ENCODE data around the gene RPA1.
"Not testable (repeated sequence)": the region's sequence is repeated elsewhere in the genome, so short reads cannot be mapped to it uniquely, and the experiment has no call there.

The RPA1 gene

GRCh38 chr17:1875597-1875996 lies 45.8 kb downstream of the RPA1 start:
- DNase-seq (ENCODE audit: low read depth in 2 of 2, low spot score in 1 of 2), result no peak

GRCh38 chr17:1878419-1879121 lies 48.8 kb downstream of the RPA1 start:
- DNase-seq (ENCODE audit: low read depth in 2 of 2, low spot score in 1 of 2), result no peak

GRCh38 chr17:1880851-1881630 lies 51.2 kb downstream of the RPA1 start:
- DNase-seq (ENCODE audit: low read depth in 2 of 2, low spot score in 1 of 2), result no peak

GRCh38 chr17:1882836-1883235 lies 53.0 kb downstream of the RPA1 start:
- no peak for DNase-seq (ENCODE audit: low read depth in 2 of 2, low spot score in 1 of 2)

- DNase-seq (ENCODE audit: low read depth in 2 of 2, low spot score in 1 of 2), result no peak
These were observed 53.7 kb downstream of the RPA1 start for GRCh38 chr17:1883536-1883935.

- no peak for DNase-seq (ENCODE audit: low read depth in 2 of 2, low spot score in 1 of 2)
These were observed 58.9 kb downstream of the RPA1 start for GRCh38 chr17:1888741-1889140.

- no peak for DNase-seq (ENCODE audit: low read depth in 2 of 2, low spot score in 1 of 2)
These were observed 61.1 kb downstream of the RPA1 start for GRCh38 chr17:1890758-1891450.

GRCh38 chr17:1894753-1895339 lies 65.0 kb downstream of the RPA1 start:
- no peak for DNase-seq (ENCODE audit: low read depth in 2 of 2, low spot score in 1 of 2)

GRCh38 chr17:1895479-1895878 lies 65.7 kb downstream of the RPA1 start:
- not testable (repeated sequence) for DNase-seq (ENCODE audit: low read depth in 2 of 2, low spot score in 1 of 2)

- no peak for DNase-seq (ENCODE audit: low read depth in 2 of 2, low spot score in 1 of 2)
These were observed 66.7 kb downstream of the RPA1 start for GRCh38 chr17:1896243-1897104.

- no peak for DNase-seq (ENCODE audit: low read depth in 2 of 2, low spot score in 1 of 2)
These were observed 67.4 kb downstream of the RPA1 start for GRCh38 chr17:1897105-1897656.

GRCh38 chr17:1898332-1898731 lies 68.5 kb downstream of the RPA1 start:
- DNase-seq (ENCODE audit: low read depth in 2 of 2, low spot score in 1 of 2), result no peak

GRCh38 chr17:1898872-1899271 lies 69.1 kb downstream of the RPA1 start:
- no peak for DNase-seq (ENCODE audit: low read depth in 2 of 2, low spot score in 1 of 2)

GRCh38 chr17:1899403-1900000 lies 69.7 kb downstream of the RPA1 start:
- no peak for DNase-seq (ENCODE audit: low read depth in 2 of 2, low spot score in 1 of 2)

GRCh38 chr17:1904273-1905182 lies 74.7 kb downstream of the RPA1 start:
- DNase-seq (ENCODE audit: low read depth in 2 of 2, low spot score in 1 of 2), result no peak

- no peak for DNase-seq (ENCODE audit: low read depth in 2 of 2, low spot score in 1 of 2)
These were observed 75.5 kb downstream of the RPA1 start for GRCh38 chr17:1905190-1905913.

GRCh38 chr17:1906662-1907101 lies 76.9 kb downstream of the RPA1 start:
- no peak for DNase-seq (ENCODE audit: low read depth in 2 of 2, low spot score in 1 of 2)

GRCh38 chr17:1907216-1907631 lies 77.4 kb downstream of the RPA1 start:
- DNase-seq (ENCODE audit: low read depth in 2 of 2, low spot score in 1 of 2), result no peak
